Astrocyte (in vitro differentiated cells and primary cell): Measurements from ENCODE around the gene SBDS. TPM values are rescaled to one million over a fixed set of nuclear protein-coding genes. Genes with fewer than 3 reads are reported as not detected.
A peak's percentile ranks its signal among the peaks of the same experiment; 100 is the strongest.

Source experiments
- DNase-seq: peaks from one replicate; pipeline ENCODE4 v3.0.0-alpha.2; 2010; ENCODE audit warnings: low read depth
- FAIRE-seq: peaks from 2 replicates; lab custom pipeline; 2011; peaks lifted over from hg19 to GRCh38; lab: Jason Lieb, UNC
- H2AFZ ChIP-seq: 2 replicates; pipeline ENCODE4 v1.6.0; 2012; ENCODE audit warnings: low read depth, low read length, inconsistent platforms
- H3K27ac ChIP-seq: 2 replicates; pipeline ENCODE4 v1.5.1; 2011; ENCODE audit warnings: low read depth, low read length, inconsistent platforms
- H3K27me3 ChIP-seq: 2 replicates; pipeline ENCODE4 v1.6.0; 2011; ENCODE audit warnings: low read length, inconsistent platforms; ENCODE audit not compliant: insufficient read depth
- H3K36me3 ChIP-seq: 2 replicates; pipeline ENCODE4 v1.5.1; 2011; ENCODE audit warnings: low read length, inconsistent platforms; ENCODE audit not compliant: insufficient read depth
- H3K4me1 ChIP-seq: 2 replicates; pipeline ENCODE4 v1.5.1; 2011; ENCODE audit warnings: low read length, inconsistent platforms; ENCODE audit not compliant: insufficient read depth
- H3K4me2 ChIP-seq: 2 replicates; pipeline ENCODE4 v1.6.0; 2012; ENCODE audit warnings: low read length, inconsistent platforms
- H3K4me3 ChIP-seq: 2 replicates; pipeline ENCODE4 v1.5.1; 2011; ENCODE audit warnings: low read depth, mild to moderate bottlenecking, low read length, inconsistent platforms; ENCODE audit not compliant: insufficient read depth
- H3K79me2 ChIP-seq: 2 replicates; pipeline ENCODE4 v1.6.0; 2012; ENCODE audit warnings: mild to moderate bottlenecking, low read length, inconsistent platforms; ENCODE audit not compliant: insufficient read depth
- H3K9ac ChIP-seq: 2 replicates; pipeline ENCODE4 v1.6.0; 2012; ENCODE audit warnings: mild to moderate bottlenecking, low read length, inconsistent platforms
- H3K9me3 ChIP-seq: 2 replicates; pipeline ENCODE4 v1.5.1; 2012; ENCODE audit warnings: low read depth, mild to moderate bottlenecking, low read length, inconsistent platforms; ENCODE audit not compliant: insufficient read depth
- H4K20me1 ChIP-seq: 2 replicates; pipeline ENCODE4 v1.6.0; 2012; ENCODE audit warnings: low read length, inconsistent platforms; ENCODE audit not compliant: insufficient read depth
- H3K27ac Mint-ChIP-seq: one replicate; pipeline ENCODE4 v1.8.0; 2021; ENCODE audit warnings: mild to moderate bottlenecking, mixed read lengths; ENCODE audit not compliant: unreplicated experiment
- H3K27me3 Mint-ChIP-seq: one replicate; pipeline ENCODE4 v1.8.0; 2021; ENCODE audit warnings: low read depth, mixed read lengths; ENCODE audit not compliant: unreplicated experiment
- H3K36me3 Mint-ChIP-seq: one replicate; pipeline ENCODE4 v1.8.0; 2021; ENCODE audit warnings: low read depth, mixed read lengths; ENCODE audit not compliant: unreplicated experiment
- H3K4me1 Mint-ChIP-seq: one replicate; pipeline ENCODE4 v1.8.0; 2021; ENCODE audit warnings: low read depth, mixed read lengths; ENCODE audit not compliant: unreplicated experiment
- H3K4me3 Mint-ChIP-seq: one replicate; pipeline ENCODE4 v1.8.0; 2021; ENCODE audit warnings: mild to moderate bottlenecking, moderate library complexity, mixed read lengths; ENCODE audit not compliant: unreplicated experiment
- H3K9me3 Mint-ChIP-seq: one replicate; pipeline ENCODE4 v1.8.0; 2021; ENCODE audit warnings: mild to moderate bottlenecking, mixed read lengths; ENCODE audit not compliant: unreplicated experiment
- EZH2 ChIP-seq: IDR thresholded peaks from 2 replicates; pipeline ENCODE4 v1.6.1; 2012; ENCODE audit warnings: mild to moderate bottlenecking, low read length, inconsistent platforms; ENCODE audit not compliant: insufficient read depth
- total RNA-seq: library from RNA; stranded (reverse); gene quantifications from 2 replicates; pipeline ENCODE4 v1.2.1, GENCODE V29; 2021
- TF ChIP-seq, protein P1 (sequence below): IDR thresholded peaks from 2 replicates; pipeline ENCODE4 v1.5.1; 2011; ENCODE audit warnings: low read depth, mild to moderate bottlenecking, inconsistent platforms, low read length, moderate library complexity; ENCODE audit not compliant: insufficient read depth

SBDS gene
- total RNA-seq, 1 donor from 2014 or later = 165 TPM

DNA sequence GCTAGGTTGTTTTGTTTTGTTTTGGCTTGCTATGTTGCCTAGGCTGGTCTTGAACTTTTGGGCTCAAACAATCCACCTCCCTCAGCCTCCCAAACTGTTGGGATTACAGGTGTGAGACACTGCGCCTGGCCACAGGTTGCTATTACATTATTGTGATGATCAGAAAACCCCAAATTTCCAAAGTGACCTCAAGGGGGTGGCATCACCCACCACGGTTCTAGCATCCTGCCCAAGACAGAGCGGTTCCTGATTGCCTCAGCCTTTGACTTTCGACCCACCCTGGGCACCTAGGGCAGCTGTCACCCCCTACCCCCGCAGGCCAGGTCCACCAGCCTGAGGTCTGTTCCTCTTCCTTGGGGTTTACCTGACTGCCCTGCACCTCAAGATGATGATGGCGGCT, 28.4 kb downstream of the SBDS start:
- Histone ChIP-seq H3K4me1 (no peaks in the 10 kb centered on the region), H3K27me3 (no peaks in the 10 kb centered on the region), H4K20me1 (no peaks in the 10 kb centered on the region), H3K9ac (no peak overlapping the region), H2AFZ (no peak overlapping the region), H3K4me2 (no peak overlapping the region), H3K27ac (no peak overlapping the region), H3K9me3 (no peaks in the 10 kb centered on the region), H3K4me3 (no peak overlapping the region), H3K79me2 (no peaks in the 10 kb centered on the region), H3K36me3 (no peaks in the 10 kb centered on the region)
- H3K36me3 Mint-ChIP-seq = peaks cover 10% of the 10 kb centered on the region
- H3K9me3 Mint-ChIP-seq = peaks cover 3% of the 10 kb centered on the region
- FAIRE-seq (no peak), DNase-seq (no peak)
- peaks cover 5% of the 10 kb centered on the region for H3K4me1 Mint-ChIP-seq
- no peak for TF ChIP-seq EZH2
- TF ChIP-seq, protein P1, sequence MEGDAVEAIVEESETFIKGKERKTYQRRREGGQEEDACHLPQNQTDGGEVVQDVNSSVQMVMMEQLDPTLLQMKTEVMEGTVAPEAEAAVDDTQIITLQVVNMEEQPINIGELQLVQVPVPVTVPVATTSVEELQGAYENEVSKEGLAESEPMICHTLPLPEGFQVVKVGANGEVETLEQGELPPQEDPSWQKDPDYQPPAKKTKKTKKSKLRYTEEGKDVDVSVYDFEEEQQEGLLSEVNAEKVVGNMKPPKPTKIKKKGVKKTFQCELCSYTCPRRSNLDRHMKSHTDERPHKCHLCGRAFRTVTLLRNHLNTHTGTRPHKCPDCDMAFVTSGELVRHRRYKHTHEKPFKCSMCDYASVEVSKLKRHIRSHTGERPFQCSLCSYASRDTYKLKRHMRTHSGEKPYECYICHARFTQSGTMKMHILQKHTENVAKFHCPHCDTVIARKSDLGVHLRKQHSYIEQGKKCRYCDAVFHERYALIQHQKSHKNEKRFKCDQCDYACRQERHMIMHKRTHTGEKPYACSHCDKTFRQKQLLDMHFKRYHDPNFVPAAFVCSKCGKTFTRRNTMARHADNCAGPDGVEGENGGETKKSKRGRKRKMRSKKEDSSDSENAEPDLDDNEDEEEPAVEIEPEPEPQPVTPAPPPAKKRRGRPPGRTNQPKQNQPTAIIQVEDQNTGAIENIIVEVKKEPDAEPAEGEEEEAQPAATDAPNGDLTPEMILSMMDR = no peak
- H3K27me3 Mint-ChIP-seq = no peaks in the 10 kb centered on the region
- no peak overlapping the region for H3K4me3 Mint-ChIP-seq
- no peak overlapping the region for H3K27ac Mint-ChIP-seq

GRCh38 chr7:66964411-66964810, 31.0 kb downstream of the SBDS start:
- peak overlapping the region; percentile 81 for H3K27ac Mint-ChIP-seq
- no peak overlapping the region for H3K4me3 Mint-ChIP-seq
- no peak for FAIRE-seq
- H3K36me3 Mint-ChIP-seq = peaks cover 16% of the 10 kb centered on the region
- Histone ChIP-seq H3K36me3 (no peaks in the 10 kb centered on the region), H3K79me2 (no peaks in the 10 kb centered on the region), H3K4me3 (no peak overlapping the region), H3K4me2 (no peak overlapping the region), H3K4me1 (no peaks in the 10 kb centered on the region), H3K9me3 (no peaks in the 10 kb centered on the region), H3K9ac (no peak overlapping the region), H2AFZ (no peak overlapping the region), H4K20me1 (no peaks in the 10 kb centered on the region), H3K27me3 (no peaks in the 10 kb centered on the region), H3K27ac (no peak overlapping the region)
- no peak for DNase-seq
- H3K9me3 Mint-ChIP-seq = peaks cover 3% of the 10 kb centered on the region
- no peak for TF ChIP-seq EZH2
- TF ChIP-seq, protein P1 = no peak
- H3K4me1 Mint-ChIP-seq = peaks cover 5% of the 10 kb centered on the region
- H3K27me3 Mint-ChIP-seq = no peaks in the 10 kb centered on the region

GRCh38 chr7:66961096-66961495, 34.3 kb downstream of the SBDS start:
- no peak overlapping the region for H3K9ac ChIP-seq
- H3K36me3 ChIP-seq = peaks cover 11% of the 10 kb centered on the region
- no peaks in the 10 kb centered on the region for H3K79me2 ChIP-seq
- H3K4me2 ChIP-seq = no peak overlapping the region
- no peak overlapping the region for H2AFZ ChIP-seq
- no peak for DNase-seq
- no peak for FAIRE-seq
- no peaks in the 10 kb centered on the region for H3K4me1 ChIP-seq
- H3K27ac ChIP-seq = no peak overlapping the region
- no peak overlapping the region for H3K4me3 Mint-ChIP-seq
- no peak overlapping the region for H3K27ac Mint-ChIP-seq
- peaks cover 20% of the 10 kb centered on the region for H3K4me1 Mint-ChIP-seq
- H4K20me1 ChIP-seq = no peaks in the 10 kb centered on the region
- H3K27me3 ChIP-seq = no peaks in the 10 kb centered on the region
- peaks cover 21% of the 10 kb centered on the region for H3K36me3 Mint-ChIP-seq
- no peak for TF ChIP-seq EZH2
- TF ChIP-seq, protein P1 = no peak
- H3K9me3 Mint-ChIP-seq = peaks cover 2% of the 10 kb centered on the region
- H3K9me3 ChIP-seq = no peaks in the 10 kb centered on the region
- no peaks in the 10 kb centered on the region for H3K27me3 Mint-ChIP-seq
- H3K4me3 ChIP-seq = no peak overlapping the region
